Dendritic cell treated with granulocyte-macrophage colony-stimulating factor and Interleukin-4, amounts not matched to agents 40 ng/mL and 50 ng/mL, for 4 days (primary cell): Measurements from ENCODE around the gene ZNF346.
"Not testable (repeated sequence)": the region's sequence is repeated elsewhere in the genome, so short reads cannot be mapped to it uniquely, and the experiment has no call there.

ENCODE experiments used
- H3K27ac Mint-ChIP-seq: one replicate; pipeline ENCODE4 v1.8.0; 2022; ENCODE audit warnings: mild to moderate bottlenecking, mixed read lengths
- H3K27me3 Mint-ChIP-seq: one replicate; pipeline ENCODE4 v1.8.0; 2022; ENCODE audit warnings: mild to moderate bottlenecking, mixed read lengths
- H3K36me3 Mint-ChIP-seq: one replicate; pipeline ENCODE4 v1.8.0; 2022; ENCODE audit warnings: low read depth, mixed read lengths
- H3K4me1 Mint-ChIP-seq: one replicate; pipeline ENCODE4 v1.8.0; 2022; ENCODE audit warnings: low read depth, mixed read lengths
- H3K4me3 Mint-ChIP-seq: one replicate; pipeline ENCODE4 v1.8.0; 2022; ENCODE audit warnings: mild to moderate bottlenecking, moderate library complexity, mixed read lengths
- H3K9me3 Mint-ChIP-seq: one replicate; pipeline ENCODE4 v1.8.0; 2022; ENCODE audit warnings: mixed read lengths
- intact Hi-C: fragments of 100-400 bp; cut with micrococcal nuclease; formaldehyde crosslinking; loops from one replicate; pipeline ENCODE4 v1.15.0; 2022

ZNF346 gene

DNA sequence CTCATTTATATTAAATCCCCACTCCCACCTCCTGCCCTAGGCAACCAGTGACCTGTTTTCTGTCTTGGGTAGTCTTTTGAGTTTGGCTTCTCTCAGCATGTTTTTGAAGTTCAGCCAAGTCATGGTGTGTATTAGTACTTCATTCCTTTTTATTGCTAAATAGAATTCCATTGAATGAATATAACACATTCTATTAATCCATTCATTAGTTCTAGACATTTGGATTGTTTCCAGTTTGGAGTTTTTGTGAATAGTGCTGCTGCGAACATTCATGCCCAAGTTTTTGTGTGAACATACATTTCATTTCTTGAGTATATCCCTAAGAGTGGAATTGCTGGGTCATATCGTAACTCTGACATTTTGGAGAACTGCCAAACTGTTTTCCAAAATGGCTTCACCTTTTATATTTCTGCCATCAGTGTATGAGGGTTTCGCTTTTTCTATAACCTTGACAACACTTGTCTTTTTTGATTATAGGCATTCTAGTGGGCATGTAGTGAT lies 2.7 kb downstream of the ZNF346 start:
- H3K36me3 Mint-ChIP-seq: peaks cover 26% of the 10 kb centered on the region
- intact Hi-C loops: no loop called here
- H3K27me3 Mint-ChIP-seq: no peaks in the 10 kb centered on the region
- no peak overlapping the region for H3K4me3 Mint-ChIP-seq
- no peaks in the 10 kb centered on the region for H3K9me3 Mint-ChIP-seq
- H3K4me1 Mint-ChIP-seq: peaks cover 33% of the 10 kb centered on the region
- H3K27ac Mint-ChIP-seq: no peak overlapping the region

DNA sequence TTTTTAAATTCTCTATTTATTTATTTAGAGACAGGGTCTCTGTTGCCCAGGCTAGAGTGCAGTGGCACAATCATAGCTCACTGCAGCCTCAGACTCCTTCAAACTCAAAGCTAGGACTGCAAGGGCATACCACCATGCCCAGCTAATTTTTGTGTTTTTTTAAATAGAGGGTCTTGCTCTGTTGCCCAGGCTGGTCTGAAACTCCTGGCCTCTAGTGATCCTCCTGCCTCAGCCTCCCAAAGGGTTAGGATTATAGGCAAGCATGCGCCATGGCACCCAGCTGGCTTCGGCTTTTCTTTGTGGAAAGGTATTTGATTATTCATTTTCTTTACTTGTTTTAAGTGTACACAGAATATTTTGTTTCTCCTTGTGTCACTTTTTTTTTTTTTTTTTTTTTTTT lies 5.2 kb downstream of the ZNF346 start:
- intact Hi-C loops: no loop called here
- no peaks in the 10 kb centered on the region for H3K27me3 Mint-ChIP-seq
- peaks cover 29% of the 10 kb centered on the region for H3K36me3 Mint-ChIP-seq
- no peak overlapping the region for H3K27ac Mint-ChIP-seq
- H3K4me3 Mint-ChIP-seq: no peak overlapping the region
- H3K4me1 Mint-ChIP-seq: peaks cover 18% of the 10 kb centered on the region
- H3K9me3 Mint-ChIP-seq: peaks cover 7% of the 10 kb centered on the region

DNA sequence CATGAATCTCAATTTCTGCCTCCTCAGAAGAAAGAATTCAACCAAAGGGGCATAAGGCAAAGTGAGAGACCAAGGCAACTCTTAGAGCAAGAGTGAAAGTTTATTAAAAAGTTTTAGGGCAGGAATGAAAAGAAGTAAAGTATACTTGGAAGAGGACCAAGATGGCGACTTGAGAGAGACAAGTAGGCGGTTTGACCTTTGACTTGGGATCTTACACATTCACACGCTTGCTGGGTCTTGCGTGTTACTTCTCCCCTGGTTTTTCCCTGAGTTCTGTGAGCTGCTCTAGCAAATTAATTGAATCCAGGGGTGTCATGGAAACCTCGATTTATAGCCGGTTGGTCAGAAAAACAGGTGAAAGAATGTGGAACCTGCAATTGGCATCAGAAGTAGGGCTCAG lies 7.0 kb downstream of the ZNF346 start:
- Mint-ChIP-seq H3K4me1 (peaks cover 7% of the 10 kb centered on the region), H3K4me3 (no peak overlapping the region), H3K27ac (no peak overlapping the region), H3K27me3 (no peaks in the 10 kb centered on the region), H3K36me3 (peaks cover 23% of the 10 kb centered on the region), H3K9me3 (peaks cover 7% of the 10 kb centered on the region)
- intact Hi-C loops: no loop called here

DNA sequence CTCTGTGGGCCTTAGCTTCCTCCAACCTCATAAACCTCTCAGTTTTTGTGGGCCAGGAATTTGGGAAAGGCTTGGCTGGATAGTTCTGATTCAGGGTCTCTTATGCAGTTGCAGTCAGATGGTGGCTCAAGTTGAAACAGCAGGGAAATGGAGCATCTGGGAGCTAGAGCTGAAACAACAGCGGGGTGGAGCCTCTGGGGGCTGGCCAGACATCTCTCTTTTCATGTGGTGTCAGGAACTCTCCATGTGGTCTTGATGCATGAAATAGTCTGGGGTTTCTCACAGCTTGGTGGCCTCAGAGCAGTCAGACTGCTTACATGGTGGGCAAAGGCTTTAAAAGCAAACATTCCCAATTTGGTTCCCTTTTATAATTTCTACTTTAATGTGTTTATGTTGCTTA lies 13.5 kb downstream of the ZNF346 start:
- Mint-ChIP-seq H3K27me3 (no peaks in the 10 kb centered on the region), H3K36me3 (peaks cover 11% of the 10 kb centered on the region), H3K9me3 (peaks cover 6% of the 10 kb centered on the region), H3K27ac (no peak overlapping the region), H3K4me1 (no peaks in the 10 kb centered on the region), H3K4me3 (no peak overlapping the region)
- intact Hi-C loops: no loop called here

DNA sequence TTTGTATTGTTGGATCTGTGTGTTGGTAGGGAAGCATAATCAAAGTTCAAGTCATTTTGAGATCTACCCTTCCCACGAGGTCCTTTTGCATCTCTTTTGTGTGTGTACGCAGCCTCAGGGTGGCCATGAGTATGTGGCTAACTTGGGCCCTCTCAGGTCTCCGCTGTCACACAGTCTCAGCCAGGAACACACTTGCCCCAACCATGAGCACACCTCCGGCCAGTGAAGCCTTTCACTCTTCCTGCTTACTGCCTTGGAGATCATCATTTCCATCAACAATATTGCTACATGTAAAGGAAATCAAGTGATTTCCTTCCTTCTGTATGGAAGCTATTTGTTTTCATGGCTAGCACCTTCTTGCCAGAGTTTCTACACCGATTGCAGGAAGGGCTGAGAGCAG lies 13.9 kb downstream of the ZNF346 start:
- intact Hi-C loops: no loop called here
- Mint-ChIP-seq H3K27ac (no peak overlapping the region), H3K27me3 (no peaks in the 10 kb centered on the region)

DNA sequence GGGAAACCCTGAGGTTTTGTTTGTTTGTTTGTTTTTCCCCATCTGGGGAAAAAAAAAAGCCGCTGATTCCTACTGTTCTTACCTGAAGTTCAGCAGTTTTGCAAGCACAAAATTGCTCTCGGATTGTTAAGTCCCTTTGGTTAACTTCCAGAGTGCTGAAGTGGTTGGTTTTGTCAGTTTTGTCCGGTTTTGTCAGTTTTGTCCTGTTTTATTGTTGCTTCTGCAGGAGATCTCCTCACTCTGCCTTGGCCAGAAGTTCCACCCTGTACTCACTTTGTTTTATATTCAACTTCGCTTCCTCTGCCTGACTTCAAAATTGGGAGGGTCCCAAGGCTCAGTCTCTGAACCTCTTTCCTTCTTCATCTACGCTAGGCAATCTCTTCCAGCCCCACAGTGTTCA lies 14.4 kb downstream of the ZNF346 start:
- Mint-ChIP-seq H3K4me1 (no peaks in the 10 kb centered on the region), H3K36me3 (peaks cover 15% of the 10 kb centered on the region), H3K27ac (no peak overlapping the region), H3K9me3 (no peaks in the 10 kb centered on the region), H3K27me3 (no peaks in the 10 kb centered on the region), H3K4me3 (no peak overlapping the region)
- intact Hi-C loops: no loop called here

More for the DNA sequence above, 13.9 kb downstream of the ZNF346 start:
- Mint-ChIP-seq H3K4me3 (no peak overlapping the region), H3K36me3 (peaks cover 11% of the 10 kb centered on the region), H3K4me1 (no peaks in the 10 kb centered on the region), H3K9me3 (peaks cover 2% of the 10 kb centered on the region)

DNA sequence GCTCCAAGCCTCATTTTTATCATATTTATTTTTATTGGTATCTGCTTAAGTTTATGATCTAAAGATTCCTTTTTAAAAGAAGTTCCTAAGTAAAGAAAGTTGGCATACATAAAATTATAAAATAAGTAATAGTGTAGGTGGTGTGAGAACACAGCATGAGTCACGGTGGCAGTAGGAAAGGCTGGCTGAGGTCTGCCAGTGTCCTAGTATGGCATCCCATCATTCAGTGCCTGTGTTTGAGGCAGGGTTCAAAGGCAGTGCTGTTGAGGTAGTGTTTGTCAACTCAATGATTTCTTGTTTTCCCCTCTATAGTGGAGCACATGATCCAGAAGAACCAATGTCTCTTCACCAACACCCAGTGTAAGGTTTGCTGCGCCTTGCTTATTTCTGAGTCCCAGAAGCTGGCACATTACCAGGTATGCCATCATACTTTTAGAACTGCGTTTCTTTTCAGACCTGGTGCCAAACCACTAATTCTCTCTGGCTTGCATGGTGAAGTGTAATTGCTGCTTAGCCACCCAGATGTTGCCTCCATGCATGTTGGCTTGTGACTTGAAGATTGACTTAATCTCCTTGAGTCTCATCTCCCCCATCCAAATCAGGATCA lies 18.4 kb downstream of the ZNF346 start:
- Mint-ChIP-seq H3K27me3 (no peaks in the 10 kb centered on the region), H3K4me3 (no peak overlapping the region), H3K9me3 (no peaks in the 10 kb centered on the region), H3K36me3 (peaks cover 43% of the 10 kb centered on the region), H3K4me1 (no peaks in the 10 kb centered on the region), H3K27ac (no peak overlapping the region)
- intact Hi-C loops: no loop called here

DNA sequence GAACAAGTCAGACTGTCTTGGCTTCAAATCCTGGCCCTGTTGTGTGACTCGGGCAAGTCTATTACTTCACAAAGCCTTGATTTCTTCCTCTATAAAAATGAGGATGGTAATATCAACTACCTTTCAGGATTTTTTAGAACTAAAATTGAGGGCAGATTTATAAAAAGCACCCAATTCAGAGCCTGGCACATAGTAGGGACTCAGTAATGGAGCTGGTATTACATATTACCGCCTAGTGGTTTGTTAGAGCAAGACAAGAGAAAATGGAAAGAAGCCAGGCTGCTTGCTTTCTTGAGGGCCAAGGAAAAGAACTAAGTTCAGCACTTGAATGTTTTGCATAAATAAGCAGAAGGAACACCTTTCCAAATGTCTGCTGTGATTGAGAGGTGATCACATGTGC lies 19.4 kb downstream of the ZNF346 start:
- intact Hi-C loops: no loop called here
- Mint-ChIP-seq H3K9me3 (no peaks in the 10 kb centered on the region), H3K27ac (no peak overlapping the region), H3K4me3 (no peak overlapping the region), H3K4me1 (no peaks in the 10 kb centered on the region), H3K27me3 (no peaks in the 10 kb centered on the region), H3K36me3 (peaks cover 44% of the 10 kb centered on the region)

DNA sequence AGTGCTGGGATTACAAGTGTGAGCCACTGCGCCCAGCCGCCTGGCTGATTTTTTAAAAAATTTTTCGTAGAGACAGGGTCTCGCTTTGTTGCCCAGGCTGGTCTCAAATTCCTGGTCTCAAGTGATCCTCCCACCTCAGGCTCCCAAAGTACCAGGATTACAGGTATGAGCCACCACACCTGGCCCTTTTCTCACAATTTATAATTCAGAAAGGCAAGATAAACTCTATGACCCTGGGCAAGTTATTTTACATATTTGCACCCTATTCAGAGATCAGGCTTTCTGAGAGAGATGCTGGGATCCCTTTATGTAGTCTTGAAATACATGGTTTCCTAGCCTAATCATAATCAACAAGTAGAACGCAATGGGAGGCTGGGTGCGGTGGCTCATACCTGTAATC lies 20.6 kb downstream of the ZNF346 start:
- Mint-ChIP-seq H3K4me3 (no peak overlapping the region), H3K27ac (no peak overlapping the region), H3K4me1 (no peaks in the 10 kb centered on the region), H3K9me3 (no peaks in the 10 kb centered on the region), H3K27me3 (no peaks in the 10 kb centered on the region), H3K36me3 (peaks cover 56% of the 10 kb centered on the region)
- intact Hi-C loops: no loop called here

DNA sequence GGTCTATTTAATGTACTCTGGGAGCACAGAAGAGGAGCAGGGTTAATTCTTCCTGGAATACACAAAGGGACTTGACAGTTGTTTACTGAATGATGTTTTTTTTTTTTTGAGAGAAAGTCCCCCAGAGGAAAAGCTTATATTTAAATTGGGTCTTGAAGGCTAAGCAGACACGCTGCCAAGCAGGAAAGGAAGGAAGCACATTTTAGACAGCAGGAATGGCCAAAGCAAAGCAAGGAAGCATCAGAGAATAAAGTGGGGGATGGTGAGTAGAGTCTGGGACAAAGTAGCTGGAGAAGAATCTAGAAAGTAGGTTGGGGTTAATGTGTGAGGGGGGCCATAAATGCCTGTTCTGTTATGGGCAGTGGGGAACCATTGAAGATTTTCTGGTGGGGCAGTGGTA lies 21.5 kb downstream of the ZNF346 start:
- Mint-ChIP-seq H3K36me3 (peaks cover 64% of the 10 kb centered on the region), H3K4me1 (no peaks in the 10 kb centered on the region), H3K27me3 (no peaks in the 10 kb centered on the region), H3K9me3 (no peaks in the 10 kb centered on the region), H3K27ac (no peak overlapping the region), H3K4me3 (no peak overlapping the region)
- intact Hi-C loops: no loop called here

DNA sequence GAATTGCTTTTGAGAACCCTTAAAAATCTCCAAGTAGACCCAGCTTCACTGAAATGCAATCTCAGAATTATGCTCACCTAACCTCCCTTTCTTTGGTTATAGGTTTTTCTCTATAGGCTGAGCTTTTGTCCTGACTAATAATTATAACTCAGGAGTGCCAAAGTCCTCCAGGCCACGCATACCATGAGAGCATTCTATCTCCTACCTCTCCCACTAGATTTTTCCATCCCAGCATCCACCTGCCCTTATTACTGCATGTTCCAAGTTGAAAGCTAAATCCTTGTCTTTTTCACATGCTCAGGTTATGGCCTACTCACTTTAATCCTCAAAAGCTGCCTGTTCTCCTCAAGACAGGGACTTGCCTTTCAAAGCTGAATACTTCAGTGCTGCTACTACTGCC lies 22.1 kb downstream of the ZNF346 start:
- Mint-ChIP-seq H3K9me3 (no peaks in the 10 kb centered on the region), H3K4me1 (no peaks in the 10 kb centered on the region), H3K27me3 (no peaks in the 10 kb centered on the region), H3K36me3 (peaks cover 71% of the 10 kb centered on the region), H3K4me3 (no peak overlapping the region), H3K27ac (no peak overlapping the region)
- intact Hi-C loops: no loop called here

DNA sequence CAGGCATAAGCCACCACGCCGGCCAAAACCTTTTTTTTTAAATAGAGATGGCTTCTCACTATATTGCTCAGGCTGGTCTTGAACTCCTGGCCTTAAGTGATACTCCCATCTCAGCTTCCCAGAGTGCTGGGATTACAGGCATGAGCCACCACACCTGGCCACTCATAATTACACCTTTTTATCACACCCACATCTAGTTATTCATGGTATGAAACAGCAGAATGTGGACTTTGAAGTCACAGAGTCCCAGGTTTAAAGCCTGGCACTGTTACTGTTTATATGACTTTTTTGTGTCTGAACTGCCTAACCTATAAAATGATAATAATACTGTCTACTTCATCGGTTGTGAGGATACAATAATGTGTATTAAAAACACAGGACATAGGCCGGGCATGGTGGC lies 23.1 kb downstream of the ZNF346 start:
- peaks cover 80% of the 10 kb centered on the region for H3K36me3 Mint-ChIP-seq
- H3K4me1 Mint-ChIP-seq: no peaks in the 10 kb centered on the region
- intact Hi-C loops: no loop called here
- H3K9me3 Mint-ChIP-seq: no peaks in the 10 kb centered on the region
- H3K27me3 Mint-ChIP-seq: no peaks in the 10 kb centered on the region
- H3K27ac Mint-ChIP-seq: no peak overlapping the region
- no peak overlapping the region for H3K4me3 Mint-ChIP-seq

DNA sequence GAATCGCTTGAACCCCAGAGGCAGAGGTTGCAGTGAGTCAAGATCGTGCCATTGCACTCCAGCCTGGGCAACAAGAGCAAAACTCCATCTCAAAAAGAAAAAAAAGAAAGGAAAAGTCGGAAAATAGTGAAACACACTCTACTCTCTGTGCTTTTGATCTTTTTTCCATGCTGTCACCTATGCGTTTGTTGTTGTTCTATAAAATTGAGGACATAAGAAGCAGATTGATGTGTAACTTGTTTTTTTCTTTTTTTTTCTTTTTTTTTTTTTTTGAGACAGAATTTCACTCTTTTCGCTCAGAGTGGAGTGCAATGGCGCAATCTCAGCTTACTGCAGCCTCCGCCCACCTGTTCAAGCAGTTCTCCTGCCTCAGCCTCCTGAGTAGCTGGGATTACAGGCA lies 26.0 kb downstream of the ZNF346 start:
- intact Hi-C loops, H3K4me3 Mint-ChIP-seq, H3K27ac Mint-ChIP-seq, H3K9me3 Mint-ChIP-seq, H3K4me1 Mint-ChIP-seq, H3K27me3 Mint-ChIP-seq: not testable (repeated sequence)
- H3K36me3 Mint-ChIP-seq: peaks cover 80% of the 10 kb centered on the region

DNA sequence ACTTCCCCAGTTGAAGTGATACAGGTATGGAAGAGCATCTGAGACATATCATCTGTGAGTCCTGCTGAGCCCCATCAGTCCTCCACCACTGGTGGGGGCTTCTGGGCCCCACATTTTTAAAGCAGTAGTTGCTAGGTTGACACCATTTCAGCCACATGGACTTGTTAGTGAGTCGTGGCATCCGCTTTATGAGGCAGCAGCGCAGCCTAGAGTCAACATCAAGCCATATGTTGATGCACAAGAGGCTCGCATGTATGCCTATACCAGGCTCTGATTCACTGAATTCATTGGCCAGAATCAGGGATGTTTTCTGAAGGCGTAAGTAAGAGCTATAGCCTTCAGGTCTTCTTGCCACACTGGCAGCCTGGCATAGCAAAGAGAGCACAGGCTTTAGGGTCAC lies 26.8 kb downstream of the ZNF346 start:
- Mint-ChIP-seq H3K36me3 (peaks cover 73% of the 10 kb centered on the region), H3K4me3 (no peak overlapping the region), H3K27me3 (no peaks in the 10 kb centered on the region), H3K27ac (no peak overlapping the region), H3K4me1 (no peaks in the 10 kb centered on the region), H3K9me3 (no peaks in the 10 kb centered on the region)
- intact Hi-C loops: no loop called here

DNA sequence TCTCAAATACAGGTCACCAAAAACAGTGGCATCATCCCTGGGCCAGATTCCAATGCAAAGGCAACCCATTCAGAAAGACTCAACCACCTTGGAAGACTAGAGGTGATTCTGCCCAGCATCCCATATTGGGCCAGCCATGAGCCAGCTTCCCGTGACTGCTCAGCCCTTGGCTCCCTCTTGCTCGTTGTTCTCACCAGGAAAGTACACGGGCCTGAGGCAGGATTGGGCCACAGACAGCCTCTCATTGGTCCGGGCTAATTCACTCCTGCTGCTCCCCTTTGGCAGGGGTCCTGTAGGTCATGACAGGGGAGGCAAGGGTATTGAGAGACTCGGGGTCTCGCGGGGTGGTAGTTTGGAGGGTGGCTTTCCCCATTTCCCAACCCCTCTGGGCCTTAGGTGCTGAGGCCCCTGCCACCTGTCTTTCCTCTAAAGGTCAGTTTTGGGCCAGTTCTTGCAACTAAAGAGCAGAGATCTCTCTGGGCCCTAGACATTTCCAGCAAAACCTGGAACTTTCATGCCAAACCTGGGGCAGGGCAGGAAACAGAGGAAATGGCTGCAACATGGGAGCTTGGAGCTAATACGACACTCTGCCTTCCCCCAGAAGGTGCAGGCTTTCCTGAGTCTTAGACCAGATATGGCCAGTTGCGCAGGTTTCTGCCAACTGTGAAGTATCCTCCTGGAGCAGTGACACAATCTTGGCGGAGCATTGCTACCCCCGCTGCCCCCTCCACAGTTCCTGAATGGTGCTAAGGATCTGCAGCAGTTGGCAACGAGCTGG lies 42.2 kb downstream of the ZNF346 start:
- peaks cover 46% of the 10 kb centered on the region for H3K36me3 Mint-ChIP-seq
- H3K4me3 Mint-ChIP-seq: no peak overlapping the region
- H3K27me3 Mint-ChIP-seq: no peaks in the 10 kb centered on the region
- H3K9me3 Mint-ChIP-seq: no peaks in the 10 kb centered on the region
- intact Hi-C loops: no loop called here
- peaks cover 8% of the 10 kb centered on the region for H3K4me1 Mint-ChIP-seq
- H3K27ac Mint-ChIP-seq: no peak overlapping the region
